Measurements from ENCODE around the gene RLBP1.
"Not testable (repeated sequence)": the region's sequence is repeated elsewhere in the genome, so short reads cannot be mapped to it uniquely, and the experiment has no call there.

Gene RLBP1

GRCh38 chr15:89221543-89221942 lies at the start of gene RLBP1:
Gene RLBP1 (minus strand): TSS chr15:89221579. CDS start chr15:89218975, 2,604 bp downstream.
- peak; percentile 54 for DNase-seq (ENCODE audit: low spot score)

DNA sequence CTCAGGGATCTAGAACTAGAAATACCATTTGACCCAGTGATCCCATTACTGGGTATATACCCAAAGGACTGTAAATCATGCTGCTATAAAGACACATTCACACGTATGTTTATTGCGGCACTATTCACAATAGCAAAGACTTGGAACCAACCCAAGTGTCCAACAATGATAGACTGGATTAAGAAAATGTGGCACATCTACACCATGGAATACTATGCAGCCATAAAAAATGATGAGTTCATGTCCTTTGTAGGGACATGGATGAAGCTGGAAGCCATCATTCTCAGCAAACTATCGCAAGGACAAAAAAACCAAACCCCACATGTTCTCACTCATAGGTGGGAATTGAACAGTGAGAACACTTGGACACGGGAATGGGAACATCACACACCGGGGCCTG lies 28.8 kb upstream of the RLBP1 start:
- DNase-seq (ENCODE audit: low spot score) = not testable (repeated sequence)

DNA sequence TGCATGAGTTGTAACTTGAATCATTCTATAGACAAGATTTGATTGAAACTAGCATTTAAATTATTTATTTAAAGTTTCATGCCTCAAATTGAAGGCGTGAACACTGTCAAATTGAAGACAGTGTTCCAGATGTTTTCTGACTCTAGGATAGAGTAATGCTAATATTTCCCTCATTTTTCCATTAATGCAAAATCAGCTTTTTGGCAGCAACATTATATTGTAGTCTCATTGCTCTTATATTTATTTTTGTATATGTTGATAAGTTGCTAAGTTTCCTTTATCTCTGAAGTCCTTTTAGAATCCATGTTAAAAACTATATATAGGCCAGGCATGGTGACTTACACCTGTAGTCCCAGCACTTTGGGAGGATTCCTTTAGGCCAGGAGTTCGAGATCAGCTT lies 27.2 kb upstream of the RLBP1 start:
- no peak for DNase-seq (ENCODE audit: low spot score)

DNA sequence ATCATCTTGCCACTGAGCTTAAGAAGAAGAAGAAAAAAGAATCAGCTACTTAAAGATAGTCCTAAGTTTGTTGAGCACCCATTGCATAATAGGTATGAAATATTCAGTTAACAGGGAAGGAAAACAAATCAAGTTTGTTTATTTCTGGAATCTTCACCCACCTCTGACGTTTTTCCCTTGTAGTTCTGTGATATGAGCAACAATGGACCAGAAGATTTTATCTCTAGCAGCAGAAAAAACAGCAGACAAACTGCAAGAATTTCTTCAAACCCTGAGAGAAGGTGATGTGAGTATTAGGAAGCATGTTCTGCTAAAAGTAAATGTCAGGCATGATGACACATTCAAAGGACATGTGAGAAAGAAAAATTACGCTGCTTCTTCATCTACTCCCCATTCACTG lies 26.1 kb upstream of the RLBP1 start:
- no peak for DNase-seq (ENCODE audit: low spot score)

GRCh38 chr15:89244574-89244903 lies 23.2 kb upstream of the RLBP1 start:
- DNase-seq (ENCODE audit: low spot score) = no peak

DNA sequence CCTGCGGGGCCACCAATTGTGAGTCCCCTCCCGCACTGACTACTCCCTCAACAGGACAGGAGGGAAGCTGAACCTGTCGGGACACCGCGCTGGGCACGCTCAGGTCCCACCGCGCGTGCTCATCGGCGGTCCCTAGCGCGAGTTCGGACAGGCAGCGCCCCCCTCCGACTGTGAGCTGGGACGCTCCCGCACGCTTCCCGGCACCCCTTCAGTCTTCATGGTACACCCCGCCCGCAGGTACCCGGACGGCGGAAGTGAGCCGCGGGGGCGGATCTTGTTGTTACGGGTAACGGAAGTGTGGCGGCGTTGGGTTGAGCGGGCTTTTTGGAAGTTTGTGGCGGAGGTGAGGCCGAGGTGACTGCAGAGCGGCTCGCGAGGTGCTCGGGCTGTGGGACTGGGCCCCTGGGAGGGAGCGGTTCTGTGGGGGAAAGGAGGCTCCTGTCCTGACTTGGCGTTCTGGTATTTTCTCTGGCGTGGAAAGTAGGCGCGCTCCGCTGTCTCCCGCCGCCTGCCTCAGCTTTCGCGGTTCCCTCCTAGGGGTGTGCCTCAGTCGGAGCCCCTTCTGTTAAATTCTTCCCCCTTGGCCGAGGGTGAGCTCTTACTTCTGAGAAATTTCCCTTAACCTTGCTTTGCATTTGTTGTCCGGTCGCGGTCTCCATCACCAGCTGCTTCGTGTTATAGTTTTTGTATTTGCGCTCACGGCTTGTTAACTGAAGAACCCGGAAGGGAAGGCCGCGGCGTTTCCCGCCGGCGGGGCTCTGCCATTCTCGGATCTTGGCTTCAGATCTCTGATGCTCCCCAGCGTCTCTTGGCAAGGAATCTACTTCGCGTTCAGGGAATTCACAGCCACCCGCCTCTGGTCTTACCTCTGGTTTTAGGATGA lies 22.6 kb upstream of the RLBP1 start, which contains the start of gene FANCI:
TSS of gene FANCI (plus strand) at position 289 of the 883 bp plus-strand sequence. CDS start 3,669 bp downstream, outside the sequence.
- DNase-seq (ENCODE audit: low spot score) = peak; percentile 95

DNA sequence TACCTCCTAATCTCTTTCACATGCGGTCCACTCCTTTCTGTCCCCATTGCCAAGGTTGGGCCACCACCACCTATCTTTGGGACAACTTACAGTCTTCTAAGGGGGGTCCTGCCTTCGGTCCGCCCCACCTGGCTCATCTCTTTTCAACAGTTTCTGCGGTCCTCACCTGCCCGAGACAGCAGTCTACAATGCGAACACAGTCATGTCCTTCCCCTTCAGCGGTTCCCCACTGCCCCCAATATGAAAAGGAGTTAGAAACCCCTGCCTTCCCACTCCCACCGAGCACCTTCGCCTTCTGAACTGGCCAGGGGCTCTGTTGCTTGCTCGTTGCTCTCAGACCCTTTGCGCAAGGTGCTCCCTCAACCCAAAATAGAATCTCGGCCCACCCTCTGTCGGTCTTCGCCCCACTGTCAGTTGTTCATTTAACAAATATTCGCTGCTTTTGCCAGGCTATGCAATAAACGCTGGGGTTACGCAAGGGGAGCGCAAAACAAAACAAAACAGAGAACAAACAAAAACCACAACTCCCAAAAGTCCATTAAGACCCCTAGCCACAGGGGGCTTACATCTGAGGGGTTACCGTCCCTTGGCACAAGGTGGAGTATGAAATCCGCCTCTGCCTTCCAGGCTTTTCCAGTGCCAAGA lies 21.8 kb upstream of the RLBP1 start:
- DNase-seq (ENCODE audit: low spot score) = no peak

- not testable (repeated sequence) for DNase-seq (ENCODE audit: low spot score)
Observed at GRCh38 chr15:89239883-89240810, 18.8 kb upstream of the RLBP1 start.

- no peak for DNase-seq (ENCODE audit: low spot score)
Observed at GRCh38 chr15:89231832-89232231, 10.5 kb upstream of the RLBP1 start.

GRCh38 chr15:89230277-89230676 lies 8.9 kb upstream of the RLBP1 start:
- DNase-seq (ENCODE audit: low spot score) = no peak

- no peak for DNase-seq (ENCODE audit: low spot score)
Observed at GRCh38 chr15:89227425-89227824, 6.0 kb upstream of the RLBP1 start.

- DNase-seq (ENCODE audit: low spot score) = no peak
Observed at GRCh38 chr15:89226359-89227221, 5.2 kb upstream of the RLBP1 start.

DNA sequence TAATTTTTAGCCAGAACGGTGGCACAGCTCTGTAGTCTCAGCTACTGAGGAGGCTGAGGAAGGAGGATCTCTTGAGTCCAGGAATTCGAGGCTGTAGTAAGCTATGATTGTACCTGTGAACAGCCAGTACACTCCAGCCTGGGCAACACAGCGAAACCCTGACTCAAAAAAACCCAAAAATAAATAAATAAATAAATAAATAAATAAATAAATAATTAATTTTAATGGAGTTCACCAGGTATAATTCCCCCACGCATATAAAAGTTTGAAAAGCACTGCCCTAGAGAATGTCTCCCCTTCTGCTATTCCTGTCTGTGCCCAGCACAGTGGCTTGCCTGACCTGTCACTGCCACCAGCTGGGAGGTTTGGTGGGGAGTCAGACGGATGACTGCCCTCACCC lies 4.2 kb upstream of the RLBP1 start:
- DNase-seq (ENCODE audit: low spot score) = no peak

GRCh38 chr15:89218531-89218930 lies 2.8 kb downstream of the RLBP1 start:
- no peak for DNase-seq (ENCODE audit: low spot score)

DNA sequence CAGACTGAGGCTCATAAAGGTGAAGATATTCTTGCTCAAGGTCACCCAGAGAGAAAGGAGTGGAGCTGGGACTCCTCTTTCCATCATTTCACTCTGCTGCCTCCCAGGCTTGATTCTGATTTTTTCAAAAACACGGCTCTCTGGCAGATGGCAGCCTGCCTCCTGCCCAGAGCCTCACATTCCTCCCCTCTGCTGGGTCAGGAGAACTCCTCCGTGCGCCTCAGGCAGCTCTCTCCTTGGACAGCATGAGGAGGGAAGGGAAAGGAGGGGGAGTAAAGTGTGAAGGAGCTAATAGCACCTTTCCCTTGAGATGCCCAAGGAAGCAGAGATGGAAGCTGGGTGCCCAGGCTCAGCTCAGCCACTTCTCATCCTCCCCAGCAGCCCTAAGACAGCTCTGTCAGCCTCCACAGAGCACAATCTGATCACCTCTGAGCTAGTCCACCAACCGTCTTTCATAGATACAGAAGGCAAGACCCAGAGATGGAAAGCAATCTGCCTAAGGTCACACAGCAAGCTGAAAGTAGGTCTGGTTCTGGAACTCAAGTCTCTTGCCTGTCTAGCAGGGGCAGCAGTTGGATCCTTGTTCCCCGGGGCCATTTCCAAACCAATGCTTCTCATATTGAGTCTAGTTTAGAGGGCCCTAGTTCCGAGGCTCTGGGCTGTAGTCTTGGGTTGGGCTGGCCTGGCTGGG lies 3.5 kb downstream of the RLBP1 start:
- no peak for DNase-seq (ENCODE audit: low spot score)

DNA sequence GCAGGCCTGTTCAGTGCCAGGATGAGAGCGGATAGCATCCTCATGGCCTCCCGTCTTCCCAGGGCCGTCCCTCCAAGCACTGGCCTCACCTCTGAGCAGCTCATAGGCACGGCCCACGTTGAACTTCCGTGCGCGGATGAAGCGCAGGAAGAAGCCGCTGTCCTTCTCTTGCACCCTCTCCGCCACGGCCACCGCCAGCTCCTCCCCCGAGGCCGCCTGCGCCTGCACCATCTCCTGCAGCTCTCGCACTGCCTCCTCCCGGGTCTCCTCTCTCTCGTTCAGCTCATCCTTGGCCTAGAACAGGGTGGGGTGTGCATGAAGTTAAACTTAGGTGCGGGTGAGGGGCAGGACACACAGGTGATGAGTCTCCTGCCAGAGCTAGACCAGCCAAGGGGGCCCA lies 4.3 kb downstream of the RLBP1 start:
- DNase-seq (ENCODE audit: low spot score) = no peak

DNA sequence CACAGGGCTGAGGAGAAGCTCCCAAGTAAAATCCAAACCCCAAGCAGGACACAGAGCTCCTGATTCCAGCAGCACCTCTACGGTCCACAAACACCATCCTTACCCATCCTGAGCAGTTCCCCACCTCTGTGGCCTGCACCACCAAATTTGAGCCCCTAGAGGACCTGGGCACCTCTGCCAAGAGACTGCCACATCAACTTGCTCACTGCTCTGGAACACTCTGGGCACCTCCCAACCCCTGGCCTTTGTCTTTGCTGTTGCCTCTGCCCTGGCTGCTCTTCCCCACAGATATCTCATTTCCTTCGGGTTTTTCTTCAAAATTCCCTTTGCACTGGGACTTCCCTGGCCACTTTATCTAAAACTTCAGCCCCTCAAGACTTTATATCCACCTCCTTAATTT lies 5.8 kb downstream of the RLBP1 start:
- no peak for DNase-seq (ENCODE audit: low spot score)

GRCh38 chr15:89211678-89212170 lies 9.7 kb downstream of the RLBP1 start:
- DNase-seq (ENCODE audit: low spot score) = no peak

- no peak for DNase-seq (ENCODE audit: low spot score)
Observed at GRCh38 chr15:89209057-89209456, 12.3 kb downstream of the RLBP1 start.

DNA sequence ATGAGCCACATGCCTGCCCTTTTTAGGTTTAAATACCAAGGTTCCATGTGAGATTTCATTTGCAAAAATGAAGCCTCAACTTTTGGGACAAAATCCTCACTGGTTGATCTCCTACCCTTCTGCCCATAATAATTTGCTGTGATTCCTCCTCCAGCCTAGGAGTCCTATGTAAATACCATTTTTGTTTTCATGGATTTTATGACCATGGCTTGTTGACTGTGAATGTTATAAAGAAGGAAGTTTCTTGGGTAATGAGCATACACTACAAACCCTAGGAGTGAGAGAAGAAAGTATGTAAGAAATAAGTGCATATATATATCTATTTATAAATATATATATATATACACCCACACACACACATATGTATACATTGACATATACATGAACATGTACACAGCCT lies 13.1 kb downstream of the RLBP1 start:
- DNase-seq (ENCODE audit: low spot score) = no peak

DNA sequence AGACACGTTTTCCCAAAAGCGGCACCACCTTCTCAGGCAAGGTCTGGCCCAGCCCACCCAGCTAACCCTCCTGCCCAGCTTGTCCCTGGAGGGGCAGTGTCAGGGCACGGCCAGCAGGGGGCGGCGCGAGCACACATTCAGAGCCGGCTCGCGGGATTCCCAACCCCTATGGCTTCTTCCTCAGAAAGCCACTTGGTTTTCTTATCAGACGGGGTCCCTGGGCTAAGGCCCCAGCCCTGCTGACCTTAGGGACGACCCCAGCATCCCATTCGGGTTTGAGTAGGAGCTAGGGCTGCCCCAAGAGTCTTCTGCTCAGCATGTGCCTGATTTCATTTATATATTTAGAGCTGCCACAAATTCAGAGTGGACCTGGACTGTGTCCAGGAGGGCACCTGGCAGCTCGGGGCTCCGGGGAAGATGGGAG lies 14.5 kb downstream of the RLBP1 start:
- DNase-seq (ENCODE audit: low spot score) = peak; percentile 84

Data from Ammon's horn (tissue), 1 donor.